ENCODE measurements around the gene ARL8A. TPM values are rescaled to one million over a fixed set of nuclear protein-coding genes. Genes with fewer than 3 reads are reported as not detected.

Gene ARL8A
- total RNA-seq, 4 donors from 2014 or later, result 41.1 to 60.8 (median 53.6) TPM

GRCh38 chr1:202104073-202104472 lies 40.5 kb downstream of the ARL8A start:
- WGBS, result 86% methylated on average over 10 of the region's 10 CpGs
- intact Hi-C loops (cut with DNase I), result no loop called here
- H3K4me1 ChIP-seq, result peaks cover 0 to 5% (median 2%) of the 10 kb centered on the region in 4 donors

GRCh38 chr1:202101184-202101583 lies 43.4 kb downstream of the ARL8A start:
- H3K9me3 ChIP-seq, result no peaks in the 10 kb centered on the region
- H3K4me3 ChIP-seq, result no peak overlapping the region
- TF ChIP-seq POLR2AphosphoS5 (IDR thresholded peaks at IDR 0.05) (no peak), CTCF (IDR thresholded peaks at IDR 0.05) (no peak), POLR2A (IDR thresholded peaks at IDR 0.05; ENCODE audit: low read depth) (no peak), EP300 (IDR thresholded peaks at IDR 0.05) (no peak)
- WGBS, result 66% methylated on average over 4 of the region's 4 CpGs
- no peak overlapping the region for H3K27ac ChIP-seq (replicated peaks in 1 of 4)
- intact Hi-C loops (cut with DNase I), result no loop called here
- H3K36me3 ChIP-seq, result no peaks in the 10 kb centered on the region
- no peaks in the 10 kb centered on the region for H3K27me3 ChIP-seq
- H3K4me1 ChIP-seq, result peaks cover 0 to 1% (median 0%) of the 10 kb centered on the region in 4 donors
- DNase-seq (ENCODE audit: extremely low spot score), result no peak

More at GRCh38 chr1:202104073-202104472, 40.5 kb downstream of the ARL8A start:
- no peaks in the 10 kb centered on the region for H3K27me3 ChIP-seq
- TF ChIP-seq POLR2A (IDR thresholded peaks at IDR 0.05; ENCODE audit: low read depth), result no peak
- no peak overlapping the region for H3K4me3 ChIP-seq
- no peaks in the 10 kb centered on the region for H3K9me3 ChIP-seq
- H3K36me3 ChIP-seq, result no peaks in the 10 kb centered on the region
- DNase-seq (ENCODE audit: extremely low spot score), result no peak
- no peak overlapping the region for H3K27ac ChIP-seq (replicated peaks in 1 of 4)

- TF ChIP-seq POLR2A (IDR thresholded peaks at IDR 0.05; ENCODE audit: low read depth) (no peak), POLR2AphosphoS5 (IDR thresholded peaks at IDR 0.05) (no peak), CTCF (IDR thresholded peaks at IDR 0.05) (no peak), EP300 (IDR thresholded peaks at IDR 0.05) (no peak)
- intact Hi-C loops (cut with DNase I), result no loop called here
- no peaks in the 10 kb centered on the region for H3K36me3 ChIP-seq
- no peak overlapping the region for H3K4me3 ChIP-seq
- WGBS, result 88% methylated on average over 6 of the region's 6 CpGs
- no peaks in the 10 kb centered on the region for H3K4me1 ChIP-seq
- H3K27me3 ChIP-seq, result no peaks in the 10 kb centered on the region
- H3K27ac ChIP-seq (replicated peaks in 1 of 4), result no peak overlapping the region
- no peaks in the 10 kb centered on the region for H3K9me3 ChIP-seq
- DNase-seq (ENCODE audit: extremely low spot score), result no peak
Observed at GRCh38 chr1:202093858-202094257, 50.7 kb downstream of the ARL8A start.

- Histone ChIP-seq H3K36me3 (no peaks in the 10 kb centered on the region), H3K27me3 (no peaks in the 10 kb centered on the region), H3K27ac (replicated peaks in 1 of 4) (no peak overlapping the region), H3K4me3 (no peak overlapping the region), H3K9me3 (no peaks in the 10 kb centered on the region), H3K4me1 (peaks cover 0 to 10% (median 2%) of the 10 kb centered on the region in 4 donors)
- no peak for DNase-seq (ENCODE audit: extremely low spot score)
- no peak for TF ChIP-seq POLR2AphosphoS5 (IDR thresholded peaks at IDR 0.05)
- TF ChIP-seq POLR2A (IDR thresholded peaks at IDR 0.05; ENCODE audit: low read depth), result no peak
- TF ChIP-seq CTCF (IDR thresholded peaks at IDR 0.05), result no peak
- TF ChIP-seq EP300 (IDR thresholded peaks at IDR 0.05), result no peak
- intact Hi-C loops (cut with DNase I), result no loop called here
- WGBS, result 92% methylated on average over 3 of the region's 3 CpGs
Observed at GRCh38 chr1:202090994-202091393, 53.5 kb downstream of the ARL8A start.

- Histone ChIP-seq H3K4me3 (no peak overlapping the region), H3K36me3 (no peaks in the 10 kb centered on the region), H3K9me3 (no peaks in the 10 kb centered on the region), H3K4me1 (peaks cover 0 to 16% (median 9%) of the 10 kb centered on the region in 4 donors), H3K27me3 (no peaks in the 10 kb centered on the region), H3K27ac (replicated peaks in 1 of 4) (no peak overlapping the region)
- DNase-seq (ENCODE audit: extremely low spot score), result no peak
- intact Hi-C loops (cut with DNase I), result no loop called here
- 88% methylated on average over 3 of the region's 3 CpGs for WGBS
- TF ChIP-seq POLR2AphosphoS5 (IDR thresholded peaks at IDR 0.05) (no peak), POLR2A (IDR thresholded peaks at IDR 0.05; ENCODE audit: low read depth) (no peak), EP300 (IDR thresholded peaks at IDR 0.05) (no peak), CTCF (IDR thresholded peaks at IDR 0.05) (no peak)
Observed at GRCh38 chr1:202088206-202088605, 56.3 kb downstream of the ARL8A start.
